DMS114 treated with DMSO at 0.1 percent for 48 hours (cell line): ENCODE measurements around the gene HINT2.

Source experiments
- DNase-seq: peaks from one replicate; lab custom pipeline; 2025; ENCODE audit not compliant: unreplicated experiment; lab: John Stamatoyannopoulos, UW

Gene HINT2

DNA sequence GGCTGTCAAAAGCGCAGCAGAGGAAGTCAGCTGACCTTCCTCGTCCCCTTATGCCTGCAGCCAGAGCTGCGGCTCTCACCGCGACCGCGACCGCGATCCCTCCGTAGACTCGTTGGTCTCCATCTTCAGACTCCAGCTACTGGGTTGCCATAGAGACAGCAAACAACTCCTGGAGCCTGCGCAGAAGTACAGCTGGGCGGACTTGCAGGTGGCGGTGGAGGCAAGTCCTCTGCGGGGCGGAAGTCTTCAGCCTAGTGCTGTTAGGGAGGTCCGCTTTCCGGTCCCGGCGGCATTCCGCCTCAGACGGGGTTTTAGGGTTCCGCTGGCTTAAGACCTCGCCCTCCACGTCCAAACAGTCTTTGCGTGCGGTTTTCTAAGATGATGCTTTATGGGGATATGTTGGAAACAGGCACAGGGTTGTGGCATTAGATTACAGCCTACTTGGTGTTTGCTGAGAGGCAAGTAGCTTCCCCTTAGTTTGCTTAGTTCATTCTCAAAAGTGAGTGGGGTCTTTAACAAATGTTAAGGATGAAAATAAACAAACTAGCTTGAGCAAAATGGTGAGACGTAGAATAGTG lies 2.7 kb downstream of the HINT2 start, which contains the start of gene SPAG8:
SPAG8 (minus strand) TSS at position 238 of the 578 bp plus-strand sequence; CDS start at position 123, 115 bp downstream.
- DNase-seq: peak; percentile 85

DNA sequence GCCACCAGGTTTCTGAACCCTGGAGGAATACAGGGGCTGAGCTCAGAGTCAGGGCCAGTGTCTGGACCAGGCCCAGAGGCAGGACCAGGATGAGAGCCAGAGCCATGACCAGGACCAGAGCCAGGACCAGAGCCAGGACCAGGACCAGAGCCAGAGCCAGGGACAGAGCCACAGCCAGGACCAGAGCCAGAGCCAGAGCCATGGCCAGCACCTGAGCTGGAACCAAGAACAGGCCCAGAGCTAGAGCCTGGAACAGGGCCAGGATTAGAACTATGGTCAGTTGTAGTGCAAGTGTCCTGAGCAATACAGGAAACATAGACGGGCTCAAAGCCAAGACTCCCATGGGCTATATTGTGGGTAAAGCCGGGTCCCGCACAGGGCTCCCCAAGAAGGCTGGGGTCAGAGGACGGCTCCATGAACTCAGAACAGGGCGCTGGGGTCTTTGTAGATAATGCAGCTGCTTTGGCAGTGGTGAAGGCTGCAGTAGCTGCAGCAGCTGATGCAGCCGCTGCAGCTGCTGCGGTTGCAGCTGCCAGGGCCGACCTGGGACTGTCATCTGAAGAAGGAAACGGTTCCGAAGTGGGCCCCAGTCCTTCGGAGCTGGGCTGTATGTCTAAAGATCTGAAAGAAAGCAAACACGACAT lies 3.3 kb downstream of the HINT2 start:
- DNase-seq: no peak

DNA sequence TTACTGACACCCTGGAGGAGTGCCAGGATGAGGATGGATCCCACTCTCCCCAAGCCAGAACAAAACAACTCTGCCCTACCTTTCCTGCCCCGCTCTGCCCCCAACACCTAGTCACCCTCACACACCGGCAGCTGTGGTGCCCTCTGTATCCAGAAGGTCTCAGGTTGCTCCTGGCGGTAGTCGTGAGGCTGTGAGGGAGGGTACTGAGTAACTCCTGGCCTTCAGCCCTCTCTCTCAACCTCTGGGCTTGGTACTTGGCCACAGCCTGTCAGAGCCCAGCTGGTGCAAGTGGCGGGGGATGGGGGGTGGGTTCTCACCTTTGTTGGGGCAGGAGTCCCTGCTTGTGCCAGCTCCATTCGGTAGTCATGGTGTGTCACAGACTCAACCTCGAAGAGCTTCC lies 4.7 kb downstream of the HINT2 start:
- DNase-seq: no peak

DNA sequence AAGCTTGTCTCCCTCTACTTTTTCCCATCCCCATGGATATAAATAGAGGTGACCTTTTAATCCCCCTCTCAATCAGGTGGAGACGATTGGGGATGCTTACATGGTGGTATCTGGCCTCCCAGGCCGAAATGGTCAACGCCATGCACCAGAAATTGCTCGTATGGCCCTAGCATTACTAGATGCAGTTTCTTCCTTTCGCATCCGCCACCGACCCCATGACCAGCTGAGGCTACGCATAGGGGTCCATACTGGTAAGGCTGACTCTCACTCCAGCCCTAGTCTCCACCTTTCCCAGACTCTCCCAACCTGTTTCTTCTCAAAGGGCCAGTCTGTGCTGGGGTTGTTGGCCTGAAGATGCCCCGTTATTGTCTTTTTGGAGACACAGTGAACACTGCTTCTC lies 6.4 kb downstream of the HINT2 start:
- DNase-seq: no peak

DNA sequence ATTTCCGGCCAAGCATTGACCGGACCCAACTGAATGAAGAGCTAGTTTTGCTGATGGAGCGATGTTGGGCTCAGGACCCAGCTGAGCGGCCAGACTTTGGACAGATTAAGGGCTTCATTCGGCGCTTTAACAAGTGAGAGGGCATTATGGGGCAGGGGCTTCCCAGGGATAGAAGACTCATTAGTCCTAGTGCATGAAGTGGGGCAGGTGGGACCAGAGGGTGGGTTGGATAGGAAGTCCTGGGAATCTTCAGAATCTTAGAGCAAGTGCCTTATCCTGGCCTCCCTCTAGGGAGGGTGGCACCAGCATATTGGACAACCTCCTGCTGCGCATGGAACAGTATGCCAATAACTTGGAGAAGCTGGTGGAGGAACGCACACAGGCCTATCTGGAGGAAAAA lies 8.7 kb downstream of the HINT2 start:
- no peak for DNase-seq

DNA sequence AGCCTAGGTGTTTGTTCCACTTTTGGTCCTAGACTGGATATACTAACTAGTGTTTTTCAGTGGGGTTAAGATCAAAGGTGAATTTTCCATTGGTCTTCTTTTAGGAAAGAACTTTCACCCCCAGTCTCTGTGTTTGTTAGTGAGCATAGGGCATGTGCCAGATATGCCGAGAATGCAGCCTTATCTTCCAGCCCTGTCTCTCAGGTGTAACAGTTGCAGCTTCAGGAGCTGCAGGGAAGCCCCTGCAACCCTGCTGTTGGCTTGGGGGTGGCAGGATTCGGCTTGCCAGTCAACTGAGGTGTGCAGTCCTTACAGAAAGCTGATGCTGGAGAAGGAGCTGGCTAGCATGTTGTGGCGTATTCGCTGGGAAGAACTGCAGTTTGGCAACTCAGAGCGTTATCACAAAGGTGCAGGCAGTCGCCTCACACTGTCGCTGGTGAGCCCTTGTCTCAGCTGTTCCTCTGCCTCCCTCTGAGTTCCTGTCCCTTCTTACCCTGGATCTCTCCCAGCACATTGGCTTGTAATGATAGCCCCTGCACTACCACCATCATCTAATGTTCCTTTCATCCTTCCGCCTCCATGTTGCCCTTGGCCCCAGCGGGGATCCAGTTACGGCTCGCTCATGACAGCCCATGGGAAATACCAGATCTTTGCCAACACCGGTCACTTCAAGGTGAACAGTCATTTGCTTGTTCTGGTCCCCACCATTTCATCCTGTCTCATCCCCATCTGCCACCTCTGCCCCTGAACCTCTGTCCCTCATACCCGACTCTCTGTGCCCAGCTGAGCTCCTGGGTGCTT lies 13.3 kb downstream of the HINT2 start:
- no peak for DNase-seq

DNA sequence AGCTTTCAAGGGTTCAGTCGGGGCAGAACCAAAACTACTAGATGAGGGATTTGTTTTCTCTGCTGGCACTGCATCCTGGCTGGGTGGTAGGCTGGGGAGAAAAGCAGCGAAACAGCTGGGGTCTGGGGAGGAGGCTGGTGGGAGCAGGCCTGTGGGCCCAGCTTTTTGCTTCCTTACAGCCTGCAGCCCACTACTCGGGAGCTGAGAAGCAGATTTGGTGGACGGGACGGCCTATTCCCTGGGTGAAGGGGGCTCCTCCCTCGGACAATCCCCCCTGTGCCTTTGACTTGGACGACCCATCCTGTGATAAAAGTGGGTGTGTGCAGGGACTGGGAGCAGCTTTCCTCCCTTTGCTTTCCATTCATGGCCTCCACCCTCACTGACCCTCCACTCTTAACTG lies 14.3 kb downstream of the HINT2 start:
- no peak for DNase-seq

DNA sequence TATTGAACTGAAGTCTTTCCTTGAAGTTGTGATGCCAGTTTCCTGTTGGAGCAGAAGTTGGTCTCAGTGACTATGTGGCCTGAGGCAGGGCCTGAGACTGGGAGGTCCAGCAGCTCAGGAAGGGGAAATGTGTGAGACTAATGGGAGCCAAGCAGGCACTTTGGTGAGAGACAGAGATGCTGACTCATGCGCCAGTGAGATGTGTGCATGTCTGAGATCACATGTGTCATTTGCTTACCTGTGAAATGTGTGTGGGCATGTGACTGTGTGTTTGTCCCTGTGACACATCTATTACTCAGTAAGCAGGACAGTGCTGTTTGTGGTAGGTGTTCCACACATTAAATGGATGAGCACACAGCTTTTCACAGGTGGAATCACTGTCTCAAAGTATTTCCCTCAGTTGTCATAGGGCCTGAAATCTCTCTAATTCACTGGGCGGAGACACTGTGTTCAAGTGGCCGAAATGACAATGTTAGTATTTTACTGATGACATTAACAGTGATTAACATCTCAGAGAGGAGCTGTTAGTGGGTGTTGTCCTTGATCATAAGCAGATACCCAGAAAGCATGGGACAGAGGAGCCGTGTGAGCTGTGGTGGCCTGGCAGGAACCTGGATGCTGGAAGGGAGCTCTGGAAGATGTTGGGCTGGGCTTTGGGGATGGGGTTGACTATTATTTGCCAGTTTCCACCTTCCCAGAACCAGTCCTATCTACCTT lies 16.0 kb downstream of the HINT2 start:
- no peak for DNase-seq

DNA sequence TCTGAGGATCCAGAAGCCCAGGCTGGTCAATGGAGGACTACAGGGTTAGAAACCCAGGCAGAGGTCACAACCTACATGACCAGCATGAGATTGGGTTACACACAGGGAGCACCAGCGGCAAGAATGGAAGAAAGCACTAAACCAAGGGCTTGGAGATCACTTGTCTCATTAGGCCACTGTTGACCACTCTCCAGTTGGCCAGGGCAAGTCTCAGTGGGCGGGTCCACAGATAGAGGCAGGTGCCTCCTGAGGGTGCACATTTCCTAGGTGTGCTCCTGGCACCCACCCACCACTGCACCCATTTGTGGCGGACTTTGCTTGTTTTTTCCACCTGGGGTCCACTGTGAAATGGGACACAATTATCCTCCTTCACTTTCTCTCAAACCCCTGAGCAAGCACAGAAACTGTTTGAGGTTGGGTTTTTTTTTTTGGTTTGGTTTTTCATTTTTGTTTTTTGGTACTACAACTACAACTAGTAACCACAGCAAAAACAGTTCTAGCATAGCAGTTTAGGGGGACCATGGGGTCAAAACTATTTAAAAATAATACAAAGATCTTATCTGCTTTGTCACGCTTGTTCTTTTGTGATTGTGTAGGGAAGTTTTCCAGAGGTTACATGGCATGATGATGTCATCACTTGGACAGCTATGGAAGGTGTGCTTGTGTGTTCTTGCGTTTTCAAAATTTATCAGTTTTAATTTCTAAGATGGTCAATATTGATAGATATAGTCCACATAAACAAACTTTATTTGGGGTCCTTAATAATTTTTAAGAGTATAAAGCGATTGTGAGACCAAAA lies 17.3 kb downstream of the HINT2 start:
- DNase-seq: no peak

DNA sequence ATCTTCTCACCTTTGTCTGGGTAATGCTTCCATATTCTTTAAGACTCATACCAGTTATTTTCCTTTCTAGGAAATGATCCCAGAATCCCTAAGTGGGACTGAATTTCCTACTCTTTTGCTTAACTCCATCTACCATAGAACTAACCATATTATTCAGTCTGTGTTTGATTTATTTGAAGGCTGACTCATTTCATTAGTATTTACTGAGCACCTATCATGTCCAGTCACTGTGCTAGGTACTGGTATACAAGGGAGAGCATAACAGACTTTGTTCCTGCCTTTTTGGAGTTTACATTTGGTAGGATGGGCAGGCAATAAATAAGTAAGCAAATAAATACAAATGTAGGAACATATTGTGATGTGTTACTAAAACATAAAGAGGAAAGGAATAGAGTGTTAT lies 19.1 kb downstream of the HINT2 start:
- no peak for DNase-seq

DNA sequence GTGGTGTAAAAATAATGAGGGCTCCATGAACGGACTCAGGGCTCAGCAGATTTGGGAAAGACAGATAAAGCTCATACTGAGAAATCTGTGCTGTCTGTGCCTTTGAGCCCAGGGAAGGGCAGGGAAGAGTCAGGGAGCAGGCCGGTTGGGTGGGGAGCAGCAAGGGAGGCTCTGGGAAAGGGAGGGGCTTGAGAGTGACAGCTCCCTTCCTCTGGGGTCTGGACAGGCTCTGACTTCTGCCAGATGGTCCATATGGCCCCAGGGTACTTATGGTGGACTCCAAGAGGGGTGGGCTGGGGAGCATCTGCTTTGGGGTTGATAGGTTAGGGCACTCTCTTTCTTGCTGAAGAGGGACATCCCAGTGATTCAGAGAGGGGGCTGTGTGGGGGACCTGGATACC lies 21.4 kb downstream of the HINT2 start:
- no peak for DNase-seq

DNA sequence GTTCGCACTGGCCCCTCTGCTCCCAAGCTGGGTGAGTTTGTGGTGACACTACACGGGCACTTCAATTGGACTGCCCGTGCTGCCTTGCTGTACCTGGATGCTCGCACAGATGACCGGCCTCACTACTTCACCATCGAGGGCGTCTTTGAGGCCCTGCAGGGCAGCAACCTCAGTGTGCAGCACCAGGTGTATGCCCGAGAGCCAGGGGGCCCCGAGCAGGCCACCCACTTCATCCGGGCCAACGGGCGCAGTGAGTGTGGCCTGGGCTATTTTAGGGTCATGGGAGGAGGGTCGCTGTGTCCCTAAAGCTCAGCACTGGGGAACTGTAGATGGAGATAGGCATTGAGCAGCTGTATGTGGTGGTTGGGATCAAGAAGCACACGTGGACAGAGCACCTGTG lies 22.0 kb downstream of the HINT2 start:
- no peak for DNase-seq

DNA sequence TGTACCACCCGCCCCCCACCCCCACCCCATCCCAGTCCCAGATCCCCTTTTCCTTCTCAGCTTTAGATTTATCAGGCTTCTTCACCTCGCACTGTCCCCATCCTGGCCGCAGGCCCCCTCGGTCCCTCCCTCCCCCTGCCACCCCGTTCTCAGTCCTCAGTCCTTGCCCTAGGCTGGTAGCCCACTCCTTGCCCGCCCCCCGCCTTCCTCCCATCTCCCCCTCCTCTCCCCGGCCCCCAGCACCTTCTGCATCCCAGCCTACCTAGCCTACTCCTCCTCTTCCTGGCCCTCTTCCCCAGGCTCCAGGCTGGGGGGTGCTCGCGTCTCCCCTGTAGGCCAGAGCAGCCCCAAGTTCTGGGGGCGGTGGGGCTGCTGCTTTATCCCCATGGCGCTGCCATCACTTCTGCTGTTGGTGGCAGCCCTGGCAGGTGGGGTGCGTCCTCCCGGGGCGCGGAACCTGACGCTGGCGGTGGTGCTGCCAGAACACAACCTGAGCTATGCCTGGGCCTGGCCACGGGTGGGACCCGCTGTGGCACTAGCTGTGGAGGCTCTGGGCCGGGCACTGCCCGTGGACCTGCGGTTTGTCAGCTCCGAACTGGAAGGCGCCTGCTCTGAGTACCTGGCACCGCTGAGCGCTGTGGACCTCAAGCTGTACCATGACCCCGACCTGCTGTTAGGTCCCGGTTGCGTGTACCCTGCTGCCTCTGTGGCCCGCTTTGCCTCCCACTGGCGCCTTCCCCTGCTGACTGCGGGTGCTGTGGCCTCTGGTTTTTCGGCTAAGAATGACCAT lies 22.6 kb downstream of the HINT2 start:
- DNase-seq: no peak

DNA sequence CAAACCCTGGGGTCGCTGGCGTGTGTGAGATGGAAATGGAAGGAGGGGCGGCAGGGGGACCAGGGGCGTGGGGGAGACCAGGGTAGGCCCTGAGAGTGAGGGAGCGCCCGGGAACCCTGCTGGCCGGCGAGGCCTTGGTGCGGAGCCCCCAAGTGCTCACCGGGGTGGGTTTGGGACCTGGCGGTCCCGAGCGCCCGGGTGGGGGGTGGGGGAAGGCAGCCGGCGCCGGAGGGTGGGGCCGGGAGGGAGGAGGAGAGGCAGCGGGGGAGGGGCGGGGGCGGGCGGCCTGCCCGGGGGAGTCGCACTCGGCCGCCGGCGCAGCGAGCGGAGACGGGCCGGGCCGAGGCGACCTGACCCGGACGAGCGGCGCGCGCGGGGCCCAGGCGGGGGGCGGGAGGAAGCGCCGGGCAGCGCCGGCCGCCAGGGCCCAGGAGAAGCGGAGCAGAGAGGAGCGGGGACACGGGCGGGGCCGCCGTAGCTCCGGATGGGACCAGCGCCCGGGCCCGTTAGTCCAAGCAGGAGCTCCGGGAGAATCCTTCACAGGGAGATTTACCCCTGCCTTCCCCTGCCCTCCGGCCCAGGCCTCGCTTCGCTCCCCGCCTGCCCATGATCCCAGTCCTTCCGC lies 23.4 kb downstream of the HINT2 start, which contains the start of gene NPR2:
NPR2 (plus strand) TSS at position 295 of the 625 bp plus-strand sequence. CDS start 818 bp downstream, outside the sequence.
- no peak for DNase-seq

DNA sequence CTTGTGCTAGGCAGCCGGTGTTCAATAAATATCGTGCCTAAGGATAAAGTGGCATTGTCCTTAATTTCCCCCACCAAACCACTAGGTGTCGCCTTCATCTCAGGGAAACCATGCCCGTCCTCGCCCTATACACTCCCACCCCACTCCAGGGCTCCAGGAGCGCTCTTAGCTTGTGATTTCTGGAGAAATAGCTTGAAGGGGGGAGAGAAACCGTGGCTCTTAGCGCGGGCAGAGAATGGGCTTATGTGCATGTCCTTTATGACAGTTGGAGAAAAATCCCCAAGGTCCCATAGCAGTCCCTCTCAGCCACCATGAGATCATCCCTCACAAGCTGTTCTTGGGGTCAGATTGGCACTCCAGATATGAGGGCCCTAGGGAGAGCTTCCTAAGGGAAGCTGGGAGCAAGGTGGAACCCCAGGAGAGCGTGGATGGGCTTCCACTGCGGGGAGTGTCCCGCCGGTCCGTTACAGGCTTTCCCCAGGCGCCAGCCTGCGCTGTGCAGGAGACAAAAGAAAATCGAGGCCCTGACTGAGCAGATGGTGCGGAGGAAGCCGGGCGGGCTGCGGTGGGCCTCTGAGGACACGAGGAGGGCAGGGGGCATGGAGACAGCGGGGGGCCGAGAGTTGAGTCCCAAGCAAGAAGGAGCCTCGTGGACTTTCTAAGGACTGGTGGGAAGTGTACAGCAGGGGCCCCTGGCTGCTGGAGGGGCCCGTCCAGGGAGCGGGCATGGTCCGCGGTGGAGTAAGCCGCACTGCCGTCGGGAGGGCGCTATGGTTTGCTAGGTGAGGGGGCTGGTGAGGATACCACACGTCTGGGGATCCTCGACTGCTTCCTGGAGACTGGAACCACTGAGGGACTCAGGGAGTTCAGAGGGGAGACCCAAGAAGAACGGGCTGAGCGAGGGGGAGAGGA lies 24.2 kb downstream of the HINT2 start:
- peak; percentile 64 for DNase-seq

DNA sequence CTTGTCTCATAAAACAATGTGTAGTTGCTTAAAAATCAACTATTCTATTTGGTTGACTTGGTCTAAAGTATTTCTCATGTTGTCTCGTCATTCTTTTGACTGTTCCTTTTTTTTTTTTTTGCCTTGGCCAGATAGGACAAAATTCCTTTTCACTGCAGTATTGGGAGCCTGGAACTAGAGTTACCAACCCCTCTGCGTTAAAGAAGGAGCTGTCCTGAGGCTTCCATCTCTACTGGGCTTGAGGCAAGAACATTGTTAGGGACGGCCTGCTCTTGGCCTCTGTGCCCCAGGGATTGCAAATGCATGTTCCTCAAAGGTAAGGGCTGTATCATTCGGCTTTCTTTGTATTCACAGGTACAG lies 24.8 kb downstream of the HINT2 start:
- DNase-seq: no peak

DNA sequence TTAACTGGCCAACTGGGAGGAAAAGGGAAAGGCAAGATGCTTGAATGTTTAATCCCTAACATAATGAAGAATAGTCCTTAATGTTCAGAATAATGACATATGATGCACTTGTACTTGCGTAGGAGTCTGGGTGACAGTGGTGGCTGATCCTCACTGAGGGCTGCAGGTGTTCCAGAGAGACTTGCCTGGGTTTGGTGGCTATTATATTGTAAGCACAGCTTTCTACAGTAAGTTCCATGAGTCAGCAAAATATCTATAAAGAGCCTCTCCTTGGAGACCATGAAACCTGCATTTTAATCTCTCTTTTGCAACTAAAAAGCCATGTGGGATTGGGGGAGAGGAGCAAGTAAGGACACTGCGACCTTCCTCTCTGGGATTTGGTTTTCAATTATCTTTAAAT lies 25.3 kb downstream of the HINT2 start:
- DNase-seq: no peak

DNA sequence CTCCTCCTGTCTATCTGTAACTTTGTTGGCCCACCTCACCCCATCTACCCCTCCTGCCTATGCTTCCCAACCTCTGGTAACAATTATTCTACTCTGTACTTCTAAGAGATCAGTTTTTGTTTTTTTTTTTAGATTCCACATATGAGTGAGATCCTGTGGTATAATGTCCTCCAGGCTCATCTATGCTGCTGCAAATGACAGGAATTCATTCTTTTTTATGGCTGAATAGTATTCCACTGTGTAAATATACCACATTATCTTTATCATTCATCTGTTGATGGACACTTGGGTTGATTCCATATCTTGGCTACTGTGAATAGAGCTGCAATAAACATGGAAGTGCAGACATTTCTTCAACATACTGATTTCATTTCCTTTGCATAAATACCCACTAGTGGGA lies 31.4 kb downstream of the HINT2 start:
- DNase-seq: no peak

DNA sequence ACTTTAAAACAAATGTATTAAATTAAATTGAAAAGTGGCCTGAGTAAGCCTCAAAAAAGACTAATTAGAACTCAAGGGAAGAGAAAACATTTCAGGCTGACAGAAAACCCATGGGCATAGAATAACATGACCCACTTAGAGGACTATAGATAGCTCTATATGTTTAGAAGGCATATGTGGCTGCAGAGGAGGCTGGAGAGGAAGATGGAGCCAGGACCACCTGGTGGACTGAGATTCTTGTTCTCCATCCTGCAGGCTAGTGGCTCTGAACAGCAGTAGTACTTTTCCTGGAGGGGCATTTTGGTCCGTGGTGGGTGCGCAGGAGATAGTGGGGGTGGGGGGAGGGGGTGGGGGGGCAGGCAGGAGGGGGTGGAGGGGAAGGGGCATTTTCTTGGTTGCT lies 33.8 kb downstream of the HINT2 start:
- DNase-seq: no peak
